HG03103 (cell line): ENCODE measurements around the gene THSD7A.

Source experiments
- ATAC-seq: cut with Tn5 transposase; IDR thresholded peaks from one replicate; pipeline ENCODE4 v1.9.1; 2021; ENCODE audit warnings: low read depth; ENCODE audit not compliant: unreplicated experiment

Gene THSD7A

DNA sequence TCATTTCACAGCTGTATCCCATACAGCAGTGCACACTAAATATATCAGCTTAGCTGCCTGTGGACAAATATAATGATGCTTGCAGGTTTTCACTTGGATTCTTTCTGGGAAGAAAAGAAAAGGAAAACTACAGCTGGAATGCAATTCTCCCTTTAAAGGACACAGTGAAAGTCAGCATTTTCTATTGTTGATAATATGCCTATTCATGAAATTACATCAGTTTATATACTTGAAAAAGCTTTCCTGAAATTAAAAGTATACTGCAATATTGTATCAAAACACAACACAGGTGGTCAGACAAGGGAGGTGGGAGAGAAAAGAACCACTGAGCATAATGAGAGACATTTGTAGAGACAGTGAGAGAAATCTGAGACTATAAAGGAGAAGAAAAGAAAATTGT lies 20.3 kb downstream of the THSD7A start:
- no peak for ATAC-seq

- ATAC-seq = no peak
These were observed 21.9 kb downstream of the THSD7A start for GRCh38 chr7:11810043-11810625.

- ATAC-seq = no peak
These were observed 25.0 kb downstream of the THSD7A start for GRCh38 chr7:11807000-11807399.

DNA sequence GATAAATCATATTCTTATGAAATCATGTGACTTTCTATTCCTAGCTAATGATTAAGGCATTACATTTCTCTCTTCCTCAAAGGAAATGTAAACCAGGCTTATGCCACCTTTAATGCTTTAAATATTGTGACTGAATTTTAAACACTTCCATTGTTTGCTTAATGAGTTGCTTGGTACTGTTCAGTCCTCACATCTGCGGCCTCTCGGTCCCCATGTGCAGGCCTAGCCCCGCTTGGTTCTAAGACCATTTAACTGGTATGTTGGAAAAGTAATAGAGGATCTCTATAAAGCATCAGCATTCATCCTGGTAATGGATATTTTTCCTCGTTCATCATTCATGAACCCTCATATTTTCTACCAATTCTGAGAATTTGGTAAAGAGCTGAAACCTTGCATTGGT lies 27.4 kb downstream of the THSD7A start:
- no peak for ATAC-seq

- no peak for ATAC-seq
These were observed 36.8 kb downstream of the THSD7A start for GRCh38 chr7:11795231-11795630.

GRCh38 chr7:11792166-11792565 lies 39.8 kb downstream of the THSD7A start:
- ATAC-seq = no peak

DNA sequence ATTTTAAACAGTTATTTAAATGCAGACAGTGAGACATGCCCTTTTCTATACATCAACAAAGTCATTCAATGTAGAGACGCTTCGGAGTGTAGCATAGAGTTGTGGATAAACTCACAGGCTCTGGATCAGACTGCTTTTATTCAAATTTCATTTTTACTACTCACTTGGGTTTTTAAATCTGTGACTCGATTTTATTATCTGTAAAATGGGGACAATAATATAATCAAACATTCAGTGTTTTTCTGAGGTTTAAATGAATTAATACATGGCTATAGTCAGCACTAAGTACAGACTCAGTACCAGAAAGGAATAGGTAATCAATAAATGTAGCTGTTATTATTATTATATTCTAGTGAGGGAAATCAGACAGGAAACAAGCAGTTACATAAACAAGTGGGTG lies 43.4 kb downstream of the THSD7A start:
- ATAC-seq = no peak

- ATAC-seq = no peak
These were observed 44.5 kb downstream of the THSD7A start for GRCh38 chr7:11787534-11787933.

DNA sequence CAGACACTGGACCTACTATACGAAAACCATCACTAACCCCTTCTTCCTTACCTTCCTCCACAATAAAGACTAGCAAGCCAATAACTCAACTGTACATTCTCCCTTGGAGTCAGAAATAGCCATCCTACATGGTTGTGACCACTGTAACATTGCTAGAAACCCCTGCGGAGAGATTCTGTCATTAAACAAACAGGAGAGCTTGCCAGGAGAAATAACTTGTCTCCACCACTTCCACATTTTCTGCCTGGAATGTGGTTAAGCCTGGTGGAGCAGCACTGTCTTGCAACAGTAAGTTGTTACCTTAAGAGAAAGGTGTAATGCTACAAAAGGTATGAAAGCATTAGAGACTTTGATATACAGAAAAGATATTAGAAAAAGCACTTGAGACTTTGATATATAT lies 45.8 kb downstream of the THSD7A start:
- no peak for ATAC-seq

GRCh38 chr7:11784769-11785536 lies 47.0 kb downstream of the THSD7A start:
- no peak for ATAC-seq

DNA sequence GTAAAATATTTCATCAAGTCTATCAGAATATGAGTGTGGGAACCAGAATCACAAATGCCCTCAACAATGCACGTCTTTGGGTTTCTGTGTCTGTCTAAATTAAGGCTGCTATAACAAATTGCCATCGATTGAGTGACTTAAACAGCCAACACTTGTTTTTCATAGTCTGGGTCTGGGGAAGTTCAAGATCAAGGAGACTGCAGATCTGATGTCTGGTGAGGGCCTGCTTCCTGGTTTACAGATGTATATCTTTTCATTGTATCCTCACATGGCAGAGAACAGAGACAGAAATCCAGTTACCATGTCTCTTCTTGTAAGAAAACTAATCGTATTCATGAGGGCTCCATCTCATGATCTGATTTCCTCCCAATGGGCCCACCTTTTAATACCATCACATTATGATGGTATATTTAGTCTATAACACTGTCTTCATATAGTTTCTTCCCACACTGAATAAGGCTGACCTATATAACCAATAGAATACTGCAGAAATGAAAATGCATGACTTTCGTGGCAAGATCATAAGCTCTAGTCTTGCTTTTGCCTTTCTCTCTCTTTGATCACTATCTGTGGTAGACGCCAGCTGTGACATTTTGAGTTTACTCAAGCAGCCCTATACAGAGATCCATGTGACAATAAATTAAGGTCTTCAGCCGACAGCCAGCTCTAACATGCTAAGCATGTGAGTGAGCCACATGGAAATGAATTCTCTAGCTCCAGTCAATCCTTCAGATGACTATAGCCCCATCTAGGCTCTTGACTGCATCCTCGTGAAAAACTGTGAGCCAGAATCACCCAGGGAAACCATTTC lies 51.9 kb downstream of the THSD7A start:
- ATAC-seq = no peak

DNA sequence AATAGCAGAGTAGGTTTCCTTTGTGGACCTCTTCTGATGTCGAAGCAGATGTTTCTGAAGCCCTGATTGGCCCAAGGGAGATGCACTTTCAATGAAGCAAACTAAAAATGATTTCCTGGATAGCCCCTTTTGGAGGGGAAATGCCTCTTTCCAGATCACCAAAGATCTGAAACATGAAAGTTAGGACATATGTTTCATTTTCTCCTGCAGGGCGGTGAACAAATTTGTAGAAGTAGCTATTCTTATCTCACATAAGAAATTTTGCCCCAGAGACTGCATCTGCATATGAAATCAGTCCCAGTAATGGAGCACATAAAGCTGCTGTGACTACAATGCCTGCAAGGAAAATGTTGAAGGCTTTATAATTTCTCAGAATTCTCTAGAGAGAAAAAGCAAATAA lies 56.0 kb downstream of the THSD7A start:
- no peak for ATAC-seq

DNA sequence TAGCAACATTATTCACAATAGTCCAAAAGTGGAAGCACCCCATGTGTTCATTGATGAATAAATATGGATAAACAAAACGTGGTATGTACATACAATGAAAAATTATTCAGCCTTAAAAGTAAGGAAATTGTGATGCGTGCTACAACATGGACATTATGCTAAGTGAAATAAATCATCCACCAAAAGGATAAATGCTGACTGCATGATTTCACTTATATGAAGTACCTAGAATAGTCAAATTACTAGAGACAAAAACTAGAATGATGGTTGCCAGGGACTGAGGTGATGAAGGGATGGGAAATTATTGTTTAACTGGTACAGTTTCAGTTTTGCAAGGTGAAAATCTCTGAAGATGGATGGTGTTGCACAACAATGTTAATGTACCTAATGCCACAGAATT lies 56.6 kb downstream of the THSD7A start:
- ATAC-seq = no peak

DNA sequence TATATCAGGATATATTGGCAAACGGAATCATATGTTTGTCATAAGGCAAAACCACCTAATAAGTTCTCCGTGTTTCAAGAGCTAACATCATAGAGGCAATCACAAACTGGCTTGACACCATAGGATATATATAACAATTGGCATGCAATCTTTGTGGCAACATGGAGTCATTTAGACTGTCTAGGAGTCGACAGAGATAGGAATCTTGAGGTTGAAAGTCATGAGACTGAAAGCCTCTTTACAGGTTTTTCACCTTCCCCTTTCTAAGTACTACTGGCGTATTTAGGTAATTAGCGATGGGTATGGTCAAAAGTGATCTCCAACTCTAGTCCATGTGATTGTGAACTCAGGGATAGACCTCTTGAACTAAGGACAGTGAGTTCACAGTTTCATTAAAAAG lies 63.7 kb downstream of the THSD7A start:
- ATAC-seq = no peak

GRCh38 chr7:11767148-11767547 lies 64.8 kb downstream of the THSD7A start:
- no peak for ATAC-seq

- no peak for ATAC-seq
These were observed 71.6 kb downstream of the THSD7A start for GRCh38 chr7:11760372-11760771.

DNA sequence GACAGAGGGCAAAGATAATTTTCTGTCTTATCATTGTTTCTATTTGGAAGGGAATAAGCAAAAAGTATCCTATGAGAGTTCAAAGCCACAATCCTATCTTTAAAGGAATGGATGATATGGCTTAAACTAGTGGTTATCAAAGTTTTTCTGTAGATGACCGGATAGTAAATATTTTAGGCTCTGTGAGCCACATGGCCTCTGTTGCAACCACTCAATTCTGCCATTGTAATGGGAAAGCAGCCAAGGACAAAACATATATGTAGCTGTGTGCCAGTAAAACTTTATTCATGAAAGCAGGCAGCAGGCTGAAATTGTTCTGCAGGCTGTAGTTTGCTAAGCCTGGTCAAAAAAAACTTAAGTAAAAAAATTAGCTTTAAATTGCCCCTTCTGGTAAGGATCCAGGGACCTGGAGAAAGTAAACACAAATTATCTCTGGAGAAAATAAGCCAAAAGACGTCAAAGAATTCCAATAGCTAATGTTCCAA lies 73.3 kb downstream of the THSD7A start:
- ATAC-seq = no peak

GRCh38 chr7:11757153-11757552 lies 74.8 kb downstream of the THSD7A start:
- ATAC-seq = no peak

GRCh38 chr7:11754933-11755332 lies 77.1 kb downstream of the THSD7A start:
- ATAC-seq = no peak

DNA sequence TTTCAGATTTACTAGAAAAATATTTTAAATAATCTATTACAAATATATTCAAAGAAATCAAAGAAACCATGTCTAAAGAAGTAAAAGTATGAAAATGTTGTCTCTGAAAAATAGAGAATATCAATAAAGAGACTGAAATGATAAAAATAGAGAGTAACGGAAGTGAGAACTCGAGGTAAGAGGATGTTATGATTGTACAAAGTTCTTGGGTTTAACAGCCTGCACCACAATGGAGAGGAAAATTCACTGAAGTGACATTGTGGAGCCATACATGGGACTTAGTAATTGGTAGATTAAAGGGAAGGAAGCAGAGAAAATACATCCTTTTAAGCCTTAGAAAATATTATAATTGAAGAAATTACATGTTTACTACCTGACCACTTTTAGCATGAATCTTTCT lies 77.9 kb downstream of the THSD7A start:
- ATAC-seq = no peak

GRCh38 chr7:11753433-11753832 lies 78.6 kb downstream of the THSD7A start:
- ATAC-seq = no peak
